ENCODE measurements around the gene NFXL1. TPM values are rescaled to one million over a fixed set of nuclear protein-coding genes. Genes with fewer than 3 reads are reported as not detected.

NFXL1 gene
- total RNA-seq: 12.5 and 15.0 TPM in 2 replicates

DNA sequence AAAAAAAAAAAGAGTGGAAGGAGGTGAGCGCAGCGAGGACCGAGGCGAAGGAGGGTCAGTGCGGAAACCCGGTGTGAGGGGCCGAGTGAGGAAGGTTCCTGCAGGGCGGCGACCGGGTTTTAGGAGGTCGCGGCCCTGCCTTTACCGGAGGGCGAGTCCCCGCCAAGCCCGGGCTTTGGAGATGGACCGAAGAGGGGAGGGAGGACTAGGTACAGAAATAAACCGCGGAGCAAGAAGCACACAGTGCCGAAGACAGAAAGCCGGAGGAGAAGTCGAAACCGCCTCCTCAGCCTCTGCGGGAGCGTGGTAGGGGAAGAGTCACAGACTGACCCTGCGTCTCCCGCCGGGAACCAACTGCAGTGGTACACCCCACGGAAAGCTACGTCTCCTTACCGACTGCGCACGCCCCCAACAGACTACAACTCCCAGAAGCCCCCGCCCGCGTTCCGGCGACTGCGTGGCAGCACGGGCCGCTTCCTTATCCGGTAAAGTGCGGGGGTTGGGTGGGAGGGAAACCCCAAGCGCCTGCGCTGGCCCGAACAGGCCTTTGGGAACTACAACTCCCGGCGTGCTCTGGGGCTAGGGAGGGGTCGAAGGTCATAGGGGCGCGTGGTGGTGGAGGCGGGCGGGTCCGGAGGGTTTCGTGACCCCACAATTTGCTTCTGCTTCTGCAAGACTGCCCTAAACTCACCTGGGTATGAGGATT is at the start of gene NFXL1:
TSS of gene NFXL1 (minus strand) at position 364 of the 706 bp plus-strand sequence. CDS start 380 bp downstream, outside the sequence.

GRCh38 chr4:47837908-47838294 is 76.5 kb downstream of the NFXL1 start, which contains the start of gene CORIN:
CORIN (minus strand) TSS chr4:47838067; CDS start chr4:47837949, 118 bp downstream.

Other genes starting within 250 kb of the NFXL1 start
- gene CORIN, start 76.5 kb downstream of the NFXL1 start, total RNA-seq: under 0.01 and 0.14 TPM in 2 replicates
- 0.14 TPM in 1 of 2 replicates, not detected in the other for gene CNGA1, start 102.1 kb upstream of the NFXL1 start, total RNA-seq
- gene NIPAL1, start 102.2 kb upstream of the NFXL1 start, total RNA-seq: 0.80 and 2.9 TPM in 2 replicates
- 0.40 and 0.79 TPM in 2 replicates for gene TXK, start 219.7 kb upstream of the NFXL1 start, total RNA-seq